HG02588 (cell line): ENCODE measurements around the gene HOXD4.

Source experiments
- ATAC-seq: cut with Tn5 transposase; IDR thresholded peaks from one replicate; pipeline ENCODE4 v1.9.1; 2021; ENCODE audit warnings: mild to moderate bottlenecking, moderate library complexity; ENCODE audit not compliant: unreplicated experiment

Gene HOXD4

DNA sequence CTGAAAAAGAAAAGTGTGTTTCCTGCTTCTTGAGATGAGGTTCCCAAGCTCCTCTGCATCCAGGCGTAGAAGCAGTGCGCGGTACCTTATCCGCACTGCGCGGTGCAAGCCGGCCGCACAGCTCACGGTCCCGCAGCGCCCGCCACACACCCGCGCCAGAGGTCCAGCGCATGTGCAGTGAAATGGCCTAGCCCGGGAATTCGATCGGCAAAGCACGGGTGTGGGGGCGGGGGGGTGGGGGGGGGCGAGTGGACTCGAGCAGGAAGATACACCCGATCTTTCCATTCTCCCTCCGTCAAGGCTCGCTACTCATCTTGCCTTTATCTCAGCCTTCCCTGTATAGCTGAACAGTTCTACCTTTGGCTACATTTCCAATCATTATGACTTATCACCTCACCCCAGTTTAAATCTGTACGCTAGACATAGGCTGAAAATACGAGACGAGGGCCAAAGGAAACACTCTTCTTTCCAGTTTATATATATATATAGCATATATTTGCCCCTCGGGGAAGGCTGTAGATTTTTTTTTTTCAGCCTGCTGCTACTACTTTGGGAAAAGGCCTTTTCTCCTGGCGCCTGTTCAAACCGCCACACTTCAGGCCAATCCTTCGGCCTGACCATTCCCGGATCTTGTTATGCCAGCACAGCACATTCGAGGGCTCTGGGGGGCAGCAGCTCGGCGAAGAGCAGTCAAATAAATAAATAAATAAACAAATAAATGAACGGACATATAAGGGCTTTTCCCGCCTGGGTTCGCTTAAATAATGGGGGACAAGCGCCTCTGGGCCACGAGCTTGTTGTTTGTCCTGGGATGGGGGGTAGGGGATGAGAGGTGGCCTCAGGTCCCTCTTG, 11.5 kb upstream of the HOXD4 start:
- no peak for ATAC-seq

DNA sequence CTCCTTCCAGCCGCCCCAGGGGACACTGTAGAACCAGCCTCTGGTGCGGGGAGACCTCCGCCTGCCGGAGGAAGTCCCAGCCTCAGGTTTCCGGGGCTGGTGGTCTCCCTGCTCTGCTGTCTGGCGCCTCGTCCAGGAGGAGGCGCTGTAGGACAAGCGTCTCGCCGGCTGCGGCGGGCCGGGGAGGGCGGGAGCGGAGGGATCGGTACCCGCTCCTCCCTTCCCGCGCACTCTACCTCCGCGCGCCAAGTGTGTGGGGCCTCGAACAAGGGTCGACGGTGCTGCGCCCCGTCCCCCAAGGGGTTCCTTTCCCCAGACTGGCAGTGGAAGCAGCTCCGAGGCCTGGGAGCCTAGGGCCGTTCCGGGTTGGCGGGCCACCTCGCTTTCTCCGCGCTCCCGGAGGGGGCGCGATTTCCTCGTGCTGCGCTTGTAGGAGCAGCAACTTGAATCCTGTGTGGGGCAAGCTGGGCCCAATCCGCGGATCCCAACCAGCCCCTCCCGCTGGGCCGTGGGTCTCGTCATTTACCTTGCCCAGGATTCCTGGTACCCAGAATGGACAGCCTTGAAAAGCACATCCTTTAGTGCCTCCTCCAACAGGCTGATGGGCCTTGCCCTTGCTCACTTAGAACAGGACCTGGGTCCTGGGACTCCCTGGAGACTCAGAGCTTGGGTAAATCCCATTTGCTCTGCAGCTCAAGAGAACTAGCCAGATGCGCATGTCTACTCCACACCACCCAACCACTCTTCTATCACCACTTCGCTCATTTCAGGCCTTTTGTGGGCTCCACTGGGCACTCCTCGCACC, 10.6 kb upstream of the HOXD4 start:
- ATAC-seq, result peak; percentile 96

DNA sequence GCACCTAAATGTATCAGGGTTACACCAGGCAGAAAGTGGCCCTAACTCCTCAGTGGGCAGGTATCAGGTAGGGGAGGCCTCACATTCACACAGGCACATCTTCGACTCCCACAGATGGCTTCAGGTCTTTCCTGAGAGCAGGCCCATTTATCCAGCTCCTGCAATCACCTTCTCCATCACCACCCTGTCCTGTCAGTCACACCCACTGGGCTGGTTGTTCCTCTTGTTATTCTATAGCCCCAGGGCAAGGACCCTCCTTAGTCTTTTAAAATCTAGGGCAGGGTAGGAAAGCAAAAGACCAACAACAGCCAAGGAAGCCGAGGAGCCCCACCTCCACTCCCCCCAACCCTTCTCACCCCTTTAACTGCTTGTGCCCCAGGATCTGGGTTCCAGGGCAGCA, 9.1 kb upstream of the HOXD4 start:
- no peak for ATAC-seq

DNA sequence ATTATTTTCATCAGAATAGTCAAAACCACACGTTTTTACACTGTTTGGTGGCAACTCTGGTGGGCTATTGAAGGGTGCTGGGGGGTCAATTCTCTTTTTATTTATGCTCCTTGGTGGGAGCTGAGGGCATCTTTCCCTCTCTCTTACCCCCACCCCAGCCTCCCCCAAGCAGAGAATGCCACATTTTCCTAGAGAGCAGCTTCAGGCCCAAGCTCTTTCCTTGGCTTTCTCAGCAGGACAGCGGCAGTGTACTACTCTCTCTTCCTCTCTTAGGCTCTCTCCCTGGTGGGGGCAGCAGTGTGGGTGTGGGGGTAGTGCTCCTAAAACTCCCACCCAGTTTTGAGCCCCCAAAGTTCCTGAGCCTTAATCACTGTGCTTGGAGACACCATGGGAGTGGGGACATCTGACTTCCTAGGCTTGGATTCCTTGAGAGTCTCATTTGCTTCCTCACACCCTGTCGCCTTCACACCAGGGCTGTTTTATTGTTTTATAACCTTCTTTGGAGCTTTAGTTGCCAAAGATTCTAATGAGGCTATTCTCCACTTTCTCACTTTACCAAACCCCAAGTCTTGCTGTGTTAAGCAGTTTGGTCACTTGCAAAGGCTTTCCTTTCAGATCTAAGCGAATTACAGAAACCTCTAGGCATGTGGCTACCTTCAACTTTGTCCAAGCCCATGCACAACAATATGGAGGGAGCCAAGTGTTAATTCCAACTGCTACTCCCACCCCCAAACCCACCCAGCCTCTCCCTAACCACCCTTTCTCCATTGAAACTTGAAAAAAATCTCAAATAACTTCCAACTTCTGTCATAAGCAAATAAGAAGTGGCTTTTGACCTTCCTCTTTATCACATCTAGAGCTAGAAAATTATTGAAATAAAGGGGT, 6.0 kb upstream of the HOXD4 start:
- no peak for ATAC-seq

DNA sequence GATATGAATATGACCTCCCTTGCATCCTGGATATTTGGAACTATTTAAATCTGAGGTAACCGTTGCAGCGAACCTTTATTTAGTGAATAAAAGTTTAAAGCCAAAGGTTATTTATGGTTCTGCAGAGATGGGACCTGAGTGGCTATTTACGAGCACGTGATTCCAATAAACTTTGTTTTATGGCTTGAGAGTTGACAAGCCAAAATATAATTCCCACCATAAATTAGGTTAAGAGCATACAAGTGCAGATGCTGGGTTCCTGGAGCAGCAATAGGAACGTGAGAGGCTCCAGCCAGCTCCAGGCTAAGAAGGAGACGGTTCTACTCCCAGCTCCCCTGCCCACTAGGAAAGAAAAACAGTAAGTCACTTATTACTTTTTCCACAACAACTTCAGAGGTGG, 5.2 kb upstream of the HOXD4 start:
- ATAC-seq, result no peak

DNA sequence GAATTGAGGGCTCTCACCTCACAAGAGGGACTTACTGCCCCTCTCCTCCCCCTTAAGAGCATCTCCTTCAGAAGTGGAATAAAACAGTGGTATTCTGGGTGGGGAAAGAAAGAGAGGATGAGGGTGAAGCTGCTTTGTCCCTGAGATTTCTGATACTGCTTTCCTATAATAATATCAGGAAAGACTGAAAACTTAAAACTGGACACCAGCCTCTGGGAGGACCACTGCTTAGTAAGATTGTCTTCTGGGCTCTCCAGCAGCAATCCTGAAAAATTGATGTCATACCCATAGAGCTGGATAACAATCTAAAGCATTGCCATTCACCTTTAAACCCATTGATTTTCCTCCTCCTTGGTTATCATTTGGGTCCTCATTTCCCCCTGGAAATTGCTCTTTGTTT, 4.7 kb upstream of the HOXD4 start:
- no peak for ATAC-seq

DNA sequence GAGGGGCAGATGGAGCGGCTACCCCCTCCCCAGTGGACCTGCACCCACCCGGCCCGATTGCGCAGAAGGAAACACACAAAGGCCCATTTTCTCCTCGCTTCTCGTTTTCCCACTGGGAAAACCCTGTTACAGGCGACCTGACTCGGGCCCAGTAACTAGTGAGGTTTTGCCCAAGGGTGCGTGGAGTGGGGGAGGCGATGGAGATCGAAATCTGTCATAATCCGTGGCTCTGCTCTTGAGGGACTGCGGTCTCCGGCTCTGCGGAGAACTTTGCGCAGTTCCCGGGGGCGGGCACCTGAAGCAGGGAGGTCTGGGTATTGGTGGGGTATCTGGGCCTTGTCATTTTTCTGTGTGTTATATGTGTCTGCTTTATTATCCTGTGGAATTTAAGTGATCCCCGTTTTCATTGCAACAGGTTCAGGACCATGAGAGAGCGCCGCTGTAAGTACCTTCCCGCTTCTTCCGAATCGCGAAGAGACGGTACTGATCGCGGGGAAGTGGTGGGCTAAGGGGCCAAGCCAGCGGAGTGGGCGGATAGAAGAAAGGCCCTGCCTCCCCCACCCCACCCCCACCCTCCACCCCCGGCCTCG, 4.0 kb upstream of the HOXD4 start:
- ATAC-seq, result no peak

DNA sequence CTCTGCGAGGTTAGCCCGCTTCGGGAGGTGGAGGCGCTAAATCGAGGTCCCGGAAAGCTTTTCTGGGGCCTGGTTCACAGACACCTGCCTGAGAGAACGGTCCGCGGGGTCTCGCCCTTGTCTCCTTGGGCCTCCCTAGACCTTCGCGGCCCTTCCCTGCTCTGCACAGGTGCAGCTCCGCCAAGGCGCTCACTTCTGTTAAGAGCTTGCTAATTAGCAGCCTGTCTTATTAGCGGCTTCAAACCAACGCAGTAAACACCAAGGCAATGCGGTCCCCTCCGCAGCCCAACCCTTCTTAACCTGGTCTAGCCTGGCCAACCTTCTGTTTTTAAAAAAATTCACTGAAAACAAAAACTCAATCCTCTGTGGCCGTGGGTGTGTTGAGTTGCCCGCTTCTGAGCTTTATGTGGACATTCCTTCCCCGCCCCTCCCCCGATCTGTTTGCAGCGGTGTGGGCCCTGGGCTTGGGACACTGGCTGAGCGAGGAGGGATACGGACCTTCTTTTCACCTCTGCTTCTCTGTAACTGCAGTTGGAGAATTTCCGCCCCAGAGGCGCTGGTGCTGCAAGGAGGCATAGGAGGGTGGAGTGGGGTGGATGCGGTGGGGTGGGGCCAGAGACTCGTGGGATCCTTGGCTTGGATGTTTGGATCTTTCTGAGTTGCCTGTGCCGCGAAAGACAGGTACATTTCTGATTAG, 3.4 kb upstream of the HOXD4 start:
- ATAC-seq, result no peak

DNA sequence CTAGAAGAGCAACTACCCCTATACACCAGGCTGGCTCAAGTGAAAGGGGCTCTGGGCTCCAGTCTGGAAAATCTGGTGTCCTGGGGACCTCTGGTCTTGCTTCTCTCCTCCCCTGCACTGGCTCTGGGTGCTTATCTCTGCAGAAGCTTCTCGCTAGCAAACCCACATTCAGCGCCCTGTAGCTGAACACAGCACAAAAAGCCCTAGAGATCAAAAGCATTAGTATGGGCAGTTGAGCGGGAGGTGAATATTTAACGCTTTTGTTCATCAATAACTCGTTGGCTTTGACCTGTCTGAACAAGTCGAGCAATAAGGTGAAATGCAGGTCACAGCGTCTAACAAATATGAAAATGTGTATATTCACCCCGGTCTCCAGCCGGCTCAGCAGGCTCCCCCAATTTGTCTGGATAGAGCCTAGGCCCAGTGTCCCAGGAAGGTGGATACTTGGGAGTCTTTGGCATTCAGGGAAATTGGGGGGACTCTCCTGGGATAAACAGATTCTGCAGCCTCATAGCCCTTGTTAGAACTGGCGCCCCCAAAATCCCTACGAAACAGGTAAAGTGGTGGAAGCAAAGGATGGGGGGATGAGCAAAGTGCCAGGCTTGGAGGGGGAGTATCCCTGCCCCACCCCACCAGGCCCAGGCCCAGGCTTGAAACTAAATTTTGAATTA, 2.5 kb upstream of the HOXD4 start:
- no peak for ATAC-seq

DNA sequence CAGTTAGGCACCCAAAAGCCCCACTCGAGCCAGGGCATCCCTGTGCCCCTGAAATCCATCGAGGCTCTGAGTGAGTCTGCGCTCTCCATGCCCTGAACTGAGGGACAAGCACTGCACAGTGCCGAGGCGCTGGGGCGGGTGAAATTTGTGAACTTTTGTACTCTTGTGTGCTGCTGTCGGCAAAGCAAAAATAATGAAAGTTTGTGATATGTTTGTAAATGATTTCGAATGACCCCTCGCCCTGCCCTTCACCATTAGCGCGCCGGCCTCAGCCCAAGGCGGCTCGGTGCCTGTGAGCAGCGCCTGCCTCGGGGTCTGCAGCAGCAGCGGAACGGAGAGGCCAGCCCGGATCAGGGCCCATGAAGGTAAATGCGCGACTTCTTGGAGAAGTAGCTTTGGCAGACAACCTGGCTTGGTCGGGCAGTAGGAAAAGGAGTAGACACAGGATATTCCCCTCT, 1.8 kb upstream of the HOXD4 start:
- ATAC-seq, result no peak

DNA sequence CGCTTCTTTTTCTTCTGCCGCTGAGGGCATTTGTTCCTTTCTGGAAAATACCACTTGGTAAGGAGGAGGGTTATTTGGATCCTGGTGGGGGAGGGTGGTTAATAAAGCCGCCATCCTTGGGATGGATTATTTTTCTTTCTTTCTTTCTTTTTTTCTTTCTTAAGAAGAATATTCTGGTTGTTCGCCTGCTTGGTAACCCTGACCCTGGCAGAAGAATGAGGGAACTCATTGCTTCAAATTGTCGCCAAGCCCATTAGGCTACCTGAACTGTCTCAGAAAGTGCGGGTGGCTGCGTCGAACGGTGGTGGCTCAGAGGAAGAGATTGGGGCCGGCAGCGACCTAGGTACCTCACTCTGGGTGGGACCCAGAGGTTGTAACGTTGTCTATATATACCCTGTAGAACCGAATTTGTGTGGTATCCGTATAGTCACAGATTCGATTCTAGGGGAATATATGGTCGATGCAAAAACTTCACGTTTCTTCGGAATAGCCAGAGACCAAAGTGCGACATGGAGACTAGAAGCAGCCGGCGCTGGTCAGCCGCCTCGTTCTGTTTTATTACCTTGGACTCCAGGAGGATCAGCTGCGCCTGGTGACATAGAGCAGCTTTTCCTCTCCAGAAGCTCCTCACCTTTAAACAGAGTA, 1.3 kb upstream of the HOXD4 start:
- ATAC-seq, result no peak

DNA sequence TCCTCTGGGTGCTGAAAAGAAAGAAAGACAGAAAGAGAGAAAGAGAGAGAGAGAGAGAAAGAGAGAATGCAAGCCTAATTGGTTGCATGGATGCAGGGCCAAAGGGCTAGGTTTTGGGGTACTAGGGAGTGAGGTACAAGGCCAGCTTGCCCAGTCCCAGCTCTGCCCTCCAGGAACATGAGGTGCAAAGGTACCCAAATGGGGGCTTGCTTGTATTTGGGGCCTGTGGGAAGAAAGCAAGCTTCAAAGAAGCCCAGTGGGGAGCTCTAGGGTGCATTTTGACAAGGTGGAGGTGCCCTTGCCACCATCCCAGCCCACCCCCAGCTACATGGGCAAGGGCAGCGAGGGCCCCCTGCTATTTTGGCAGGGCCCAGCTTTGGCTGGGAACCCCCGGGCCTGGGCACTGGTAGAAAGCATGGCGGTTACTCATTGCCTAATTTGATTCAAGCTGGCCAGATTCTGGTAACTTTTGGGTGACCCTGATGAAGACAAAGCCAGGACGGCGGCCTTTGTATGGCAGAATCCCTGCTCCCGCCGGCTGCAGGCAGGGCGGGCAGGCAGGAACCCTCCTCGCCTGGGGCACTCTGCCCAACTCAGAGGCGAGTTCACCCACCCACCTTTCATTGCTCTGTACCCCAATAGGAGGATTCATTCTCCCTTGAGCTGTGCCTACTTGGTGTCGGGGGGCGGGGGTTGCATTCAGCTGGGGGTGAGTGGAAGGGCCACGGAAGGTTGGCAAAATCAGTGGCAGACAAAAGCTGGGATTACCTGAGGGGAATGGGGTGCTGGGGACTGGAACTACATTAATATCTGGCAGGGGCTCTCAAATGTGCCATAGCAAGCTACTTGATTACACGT, 537 bp upstream of the HOXD4 start:
- ATAC-seq, result no peak

DNA sequence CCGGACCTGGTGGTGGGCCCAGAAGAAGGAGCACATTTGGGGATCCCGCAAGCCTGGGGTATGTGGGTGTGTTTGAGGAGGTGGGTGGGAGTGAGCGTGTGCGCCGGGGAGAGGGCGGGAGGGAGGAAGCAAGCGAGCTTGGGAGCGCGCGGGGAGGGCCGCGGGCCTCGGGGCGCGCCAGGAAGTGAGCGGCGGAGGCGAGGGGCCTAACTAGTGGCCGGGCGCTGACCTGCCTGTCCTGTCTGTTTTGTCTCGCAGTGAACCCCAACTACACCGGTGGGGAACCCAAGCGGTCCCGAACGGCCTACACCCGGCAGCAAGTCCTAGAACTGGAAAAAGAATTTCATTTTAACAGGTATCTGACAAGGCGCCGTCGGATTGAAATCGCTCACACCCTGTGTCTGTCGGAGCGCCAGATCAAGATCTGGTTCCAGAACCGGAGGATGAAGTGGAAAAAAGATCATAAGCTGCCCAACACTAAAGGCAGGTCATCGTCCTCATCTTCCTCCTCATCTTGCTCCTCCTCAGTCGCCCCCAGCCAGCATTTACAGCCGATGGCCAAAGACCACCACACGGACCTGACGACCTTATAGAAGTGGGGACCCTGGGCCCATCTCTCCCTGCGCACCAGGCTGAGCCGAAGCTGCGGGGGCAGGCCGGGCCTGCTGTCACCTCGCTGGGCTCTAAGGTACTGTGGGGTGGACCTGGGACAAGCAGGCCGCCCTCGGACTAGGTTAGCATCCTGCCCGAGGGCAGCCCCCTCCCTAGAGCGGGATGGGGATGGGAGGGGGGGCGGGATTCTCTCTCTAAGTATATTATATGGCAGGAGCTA, 1.2 kb downstream of the HOXD4 start:
- no peak for ATAC-seq

DNA sequence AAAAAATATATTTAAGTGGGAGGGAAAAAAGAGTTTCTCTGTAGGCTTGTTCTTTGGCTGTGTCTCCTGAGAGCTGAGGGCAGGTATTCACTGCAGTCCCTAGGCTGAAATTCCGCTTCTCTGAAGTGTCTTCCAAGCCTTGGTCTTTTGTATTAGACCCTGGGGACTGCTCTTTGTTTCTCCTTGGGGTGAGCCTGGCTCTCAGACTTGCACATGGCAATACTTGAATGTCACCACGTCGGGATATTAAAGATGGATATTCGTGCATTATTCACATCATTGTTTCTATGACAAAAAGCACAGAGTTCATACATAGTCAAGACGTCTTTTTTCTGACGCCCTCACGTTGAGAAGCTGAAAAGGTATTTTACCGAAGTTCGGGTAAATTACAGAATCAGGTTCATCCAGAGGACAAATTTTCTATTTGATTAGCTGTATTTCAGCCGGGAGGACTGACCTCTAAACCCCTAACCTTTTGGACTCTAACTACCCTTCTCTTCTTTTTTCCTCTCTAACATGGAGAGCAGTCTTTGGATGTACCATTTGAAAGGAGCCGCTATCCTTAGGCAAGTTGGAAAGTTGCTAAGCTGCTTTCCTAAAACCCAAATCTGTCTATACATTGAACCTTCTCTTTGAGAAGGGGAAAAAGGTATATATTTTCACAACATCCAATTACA, 3.4 kb downstream of the HOXD4 start:
- no peak for ATAC-seq

DNA sequence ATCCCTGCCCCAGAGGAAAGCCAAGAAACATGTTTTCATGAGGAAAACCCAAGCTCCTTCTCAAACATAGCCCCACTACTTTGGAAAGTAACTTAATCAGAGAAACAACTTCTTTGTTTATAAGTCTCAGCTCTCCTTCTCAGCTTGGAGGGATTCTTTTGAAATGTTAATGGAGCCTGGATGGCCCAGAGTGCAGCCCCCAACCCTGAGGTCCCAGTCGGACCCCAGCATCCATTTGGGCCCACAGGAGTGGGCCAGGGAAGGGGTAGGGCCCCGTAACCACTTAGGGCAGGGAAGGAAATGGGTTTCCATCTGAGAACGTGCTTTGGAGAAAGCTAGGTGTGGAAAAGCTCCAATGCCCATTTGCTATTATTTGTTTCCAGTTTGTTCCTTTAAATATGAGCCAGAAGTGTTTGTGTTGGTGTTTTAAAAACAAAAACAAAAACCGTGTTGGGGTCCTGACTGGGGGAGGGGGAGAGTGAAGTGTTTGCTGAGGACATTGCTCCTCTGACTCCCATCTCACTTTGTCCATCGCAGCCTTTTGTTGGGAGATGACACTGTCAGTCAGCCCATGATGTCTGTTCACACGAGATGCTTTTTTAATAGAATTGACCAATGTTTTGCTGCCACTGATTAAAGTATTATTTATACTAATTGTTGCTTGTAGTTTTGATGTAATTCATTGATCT, 4.2 kb downstream of the HOXD4 start:
- ATAC-seq, result no peak

DNA sequence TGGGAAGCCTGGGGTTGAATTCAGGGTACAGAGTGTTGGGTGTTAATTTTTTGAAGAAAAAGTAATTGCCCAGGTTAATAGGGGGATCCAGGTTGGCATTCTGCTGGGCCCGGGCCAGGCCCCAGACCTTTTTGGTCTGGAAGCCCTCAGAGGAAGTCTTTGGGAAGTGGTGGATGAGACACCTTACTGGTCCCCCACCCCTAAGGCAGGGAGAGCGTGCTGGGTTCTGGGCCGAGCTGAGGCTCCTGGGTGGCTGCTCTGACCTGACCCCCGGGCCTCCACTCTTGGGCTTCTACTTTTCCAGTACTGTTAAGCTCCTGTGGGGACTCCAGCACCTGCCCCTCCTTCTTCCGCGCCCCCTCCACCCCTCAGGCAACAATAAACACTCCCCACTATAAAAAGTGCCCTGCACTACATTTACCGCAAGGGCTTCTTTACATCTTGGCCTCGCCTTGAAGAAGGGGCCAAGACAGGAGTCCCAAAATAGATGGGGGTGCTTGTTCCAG, 5.0 kb downstream of the HOXD4 start:
- ATAC-seq, result no peak
